ENCODE data around the gene APOBEC3B.

APOBEC3B gene

GRCh38 chr22:38946771-38947170 is 35.4 kb upstream of the APOBEC3B start:
- TF ChIP-seq CTCF (IDR thresholded peaks at IDR 0.05; ENCODE audit: insufficient read depth, missing control alignments) = no peak
- FAIRE-seq = no peak
- DNase-seq (ENCODE audit: insufficient read length, low spot score) = no peak

- FAIRE-seq = no peak
- TF ChIP-seq CTCF (IDR thresholded peaks at IDR 0.05; ENCODE audit: insufficient read depth, missing control alignments) = no peak
- DNase-seq (ENCODE audit: insufficient read length, low spot score) = no peak
These were observed 34.6 kb upstream of the APOBEC3B start for GRCh38 chr22:38947321-38948140.

GRCh38 chr22:38948181-38948940 is 33.8 kb upstream of the APOBEC3B start:
- no peak for TF ChIP-seq CTCF (IDR thresholded peaks at IDR 0.05; ENCODE audit: insufficient read depth, missing control alignments)
- FAIRE-seq (no peak), DNase-seq (ENCODE audit: insufficient read length, low spot score) (no peak)

GRCh38 chr22:38949889-38950405 is 32.2 kb upstream of the APOBEC3B start:
- TF ChIP-seq CTCF (IDR thresholded peaks at IDR 0.05; ENCODE audit: insufficient read depth, missing control alignments) = no peak
- DNase-seq (ENCODE audit: insufficient read length, low spot score) (no peak), FAIRE-seq (no peak)

- DNase-seq (ENCODE audit: insufficient read length, low spot score) (no peak), FAIRE-seq (no peak)
- no peak for TF ChIP-seq CTCF (IDR thresholded peaks at IDR 0.05; ENCODE audit: insufficient read depth, missing control alignments)
These were observed 31.4 kb upstream of the APOBEC3B start for GRCh38 chr22:38950527-38951295.

GRCh38 chr22:38951734-38952133 is 30.4 kb upstream of the APOBEC3B start:
- FAIRE-seq = no peak
- no peak for TF ChIP-seq CTCF (IDR thresholded peaks at IDR 0.05; ENCODE audit: insufficient read depth, missing control alignments)
- DNase-seq (ENCODE audit: insufficient read length, low spot score) = no peak

Measured in D721Med (cell line).